GM23338 (cell line): ENCODE measurements around the gene NYAP1. TPM values are rescaled to one million over a fixed set of nuclear protein-coding genes. Genes with fewer than 3 reads are reported as not detected.

Experiments
- ATAC-seq: fragments of 200-7000 bp; cut with Tn5 transposase; 3 replicates; pipeline ENCODE4 v1.9.1; 2020
- DNase-seq: peaks from one replicate; pipeline ENCODE4 v3.0.0-alpha.2; 2015; ENCODE audit warnings: low spot score
- H2AFZ ChIP-seq: fragments of 200-600 bp; sonication (generic); 2 replicates; pipeline ENCODE4 v1.8.0; 2016; ENCODE audit warnings: antibody characterized with exemption, mild to moderate bottlenecking, moderate library complexity
- H3F3A ChIP-seq: fragments of 200-600 bp; sonication (generic); replicated peaks from 2 replicates; pipeline ENCODE4 v1.8.0; 2017; ENCODE audit warnings: antibody characterized with exemption, mixed run types, low read depth
- H3K27ac ChIP-seq: fragments of 200-600 bp; sonication (generic); 2 replicates; pipeline ENCODE4 v1.6.1; 2016; ENCODE audit warnings: low read depth
- H3K27me3 ChIP-seq: fragments of 200-600 bp; sonication (generic); 2 replicates; pipeline ENCODE4 v1.8.0; 2016; ENCODE audit warnings: mild to moderate bottlenecking, mixed run types, moderate library complexity; ENCODE audit not compliant: insufficient read depth
- H3K36me3 ChIP-seq: fragments of 200-600 bp; sonication (generic); 2 replicates; pipeline ENCODE4 v1.8.0; 2016; ENCODE audit warnings: mild to moderate bottlenecking; ENCODE audit not compliant: insufficient read depth
- H3K4me1 ChIP-seq: fragments of 200-600 bp; sonication (generic); 2 replicates; pipeline ENCODE4 v1.8.0; 2016; ENCODE audit warnings: mild to moderate bottlenecking, moderate library complexity; ENCODE audit not compliant: insufficient read depth
- H3K4me2 ChIP-seq: fragments of 200-600 bp; sonication (generic); 2 replicates; pipeline ENCODE4 v1.7.1; 2017; ENCODE audit warnings: mixed run types
- H3K4me3 ChIP-seq: fragments of 200-600 bp; sonication (generic); 2 replicates; pipeline ENCODE4 v1.6.1; 2016; ENCODE audit warnings: mixed run types
- H3K79me2 ChIP-seq: fragments of 200-600 bp; sonication (generic); replicated peaks from 2 replicates; pipeline ENCODE4 v1.8.0; 2017; ENCODE audit warnings: mild to moderate bottlenecking; ENCODE audit not compliant: insufficient read depth
- H3K9me2 ChIP-seq: fragments of 200-600 bp; sonication (generic); 2 replicates; pipeline ENCODE4 v1.8.0; 2017; ENCODE audit not compliant: insufficient read depth
- H4K20me1 ChIP-seq: fragments of 200-600 bp; sonication (generic); replicated peaks from 2 replicates; pipeline ENCODE4 v1.8.0; 2017; ENCODE audit warnings: mild to moderate bottlenecking; ENCODE audit not compliant: insufficient read depth
- H3K27ac Mint-ChIP-seq: 2 replicates; pipeline ENCODE4 v1.8.0; 2020; ENCODE audit warnings: inconsistent platforms, mild to moderate bottlenecking, moderate library complexity, mixed read lengths
- H3K27me3 Mint-ChIP-seq: 3 replicates; pipeline ENCODE4 v1.8.0; 2022; ENCODE audit warnings: low read depth, mild to moderate bottlenecking, moderate library complexity, mixed read lengths, inconsistent platforms; ENCODE audit not compliant: insufficient read depth, poor library complexity
- H3K36me3 Mint-ChIP-seq: 3 replicates; pipeline ENCODE4 v1.8.0; 2021; ENCODE audit warnings: low read depth, mild to moderate bottlenecking, inconsistent platforms, moderate library complexity, mixed read lengths
- H3K4me1 Mint-ChIP-seq: 3 replicates; pipeline ENCODE4 v1.8.0; 2020; ENCODE audit warnings: mild to moderate bottlenecking, inconsistent platforms, mixed read lengths
- H3K4me3 Mint-ChIP-seq: 3 replicates; pipeline ENCODE4 v1.8.0; 2021; ENCODE audit warnings: moderate library complexity, mild to moderate bottlenecking, inconsistent platforms, mixed read lengths
- H3K9me3 Mint-ChIP-seq: 3 replicates; pipeline ENCODE4 v1.8.0; 2020; ENCODE audit warnings: moderate library complexity, mild to moderate bottlenecking, inconsistent platforms, mixed read lengths
- CREB1 ChIP-seq: fragments of 250-450 bp; sonication (Bioruptor Pico); IDR thresholded peaks from 2 replicates; pipeline ENCODE4 v1.5.0; 2020; ENCODE audit warnings: low read depth, mild to moderate bottlenecking, moderate library complexity
- ETS1 ChIP-seq: IDR thresholded peaks from 2 replicates; pipeline ENCODE4 v1.6.1; 2016; ENCODE audit warnings: antibody characterized with exemption
- EZH2 ChIP-seq: fragments of 200-600 bp; sonication (generic); IDR thresholded peaks from one replicate; pipeline ENCODE4 v1.8.0; 2017; ENCODE audit warnings: antibody characterized with exemption, mild to moderate bottlenecking, low read depth; ENCODE audit not compliant: unreplicated experiment
- EZH2phosphoT487 ChIP-seq: fragments of 200-600 bp; sonication (generic); IDR thresholded peaks from one replicate; pipeline ENCODE4 v1.8.1; 2018; ENCODE audit warnings: antibody characterized with exemption; ENCODE audit not compliant: unreplicated experiment
- JUNB ChIP-seq: IDR thresholded peaks from one replicate; pipeline ENCODE4 v1.6.1; 2016; ENCODE audit warnings: antibody characterized with exemption; ENCODE audit not compliant: unreplicated experiment
- NANOG ChIP-seq: IDR thresholded peaks from 2 replicates; pipeline ENCODE4 v1.6.1; 2016; ENCODE audit warnings: antibody characterized with exemption, borderline replicate concordance
- POLR2AphosphoS5 ChIP-seq: IDR thresholded peaks from 2 replicates; pipeline ENCODE4 v1.6.1; 2016; ENCODE audit warnings: antibody characterized with exemption, low read depth
- REST ChIP-seq: IDR thresholded peaks from one replicate; pipeline ENCODE4 v1.6.1; 2018; ENCODE audit warnings: antibody characterized with exemption; ENCODE audit not compliant: unreplicated experiment
- ZNF331 ChIP-seq: fragments of 250-450 bp; sonication (Bioruptor Pico); IDR thresholded peaks from 2 replicates; pipeline ENCODE4 v1.5.0; 2020; ENCODE audit warnings: low read depth, mild to moderate bottlenecking, moderate library complexity
- ZNF462 ChIP-seq: fragments of 250-450 bp; sonication (Bioruptor Pico); IDR thresholded peaks from 2 replicates; pipeline ENCODE4 v1.5.0; 2020; ENCODE audit warnings: mild to moderate bottlenecking, moderate library complexity
- polyA plus RNA-seq: library from polyadenylated mRNA; unstranded; fragments of >200 nt; fragmentation: Nextera tagmentation; extraction: Ambion mirVana; gene quantifications from 2 replicates; pipeline ENCODE4 v1.2.1, GENCODE V29; 2016
- total RNA-seq: library from RNA; depleted of rRNA; stranded (reverse); fragments of >200 nt; shearing (Covaris generic); gene quantifications from 2 replicates; pipeline ENCODE4 v1.2.3, GENCODE V29; 2014

NYAP1 gene
- total and polyA plus RNA-seq, 2 experiments from 2014 or later = 0.19 to 4.9 TPM

GRCh38 chr7:100516135-100516812, 32.5 kb downstream of the NYAP1 start (continued):
- TF ChIP-seq REST (no peak), EZH2 (no peak), ZNF462 (CRISPR knock-in tag) (no peak), JUNB (no peak)

- no peak overlapping the region for H3K27ac Mint-ChIP-seq
- Histone ChIP-seq H3K4me1 (0 out of 2 replicates have a peak, but pooled peaks cover 3% of the 10 kb centered on the region), H3K27ac (no peak overlapping the region), H3F3A (no peaks in the 10 kb centered on the region), H3K36me3 (no peaks in the 10 kb centered on the region), H3K4me2 (no peak overlapping the region), H3K9me2 (no peaks in the 10 kb centered on the region), H3K4me3 (no peak overlapping the region), H4K20me1 (no peaks in the 10 kb centered on the region), H3K79me2 (no peaks in the 10 kb centered on the region), H3K27me3 (no peaks in the 10 kb centered on the region), H2AFZ (no peak overlapping the region)
- DNase-seq = no peak
- peaks cover 4% of the 10 kb centered on the region for H3K27me3 Mint-ChIP-seq
- H3K4me3 Mint-ChIP-seq = no peak overlapping the region
- H3K9me3 Mint-ChIP-seq = peaks cover under 1% of the 10 kb centered on the region; the same call in 1 of the 3 replicates
- ATAC-seq = no peak
- H3K36me3 Mint-ChIP-seq = no peaks in the 10 kb centered on the region
- no peaks in the 10 kb centered on the region for H3K4me1 Mint-ChIP-seq
- TF ChIP-seq EZH2phosphoT487 (no peak), REST (no peak), POLR2AphosphoS5 (no peak), EZH2 (no peak), NANOG (no peak), ETS1 (no peak), CREB1 (CRISPR knock-in tag) (no peak), ZNF331 (no peak)
Measured at GRCh38 chr7:100517305-100517704, 33.6 kb downstream of the NYAP1 start.
